Measurements from ENCODE around the gene SND1.

- TF ChIP-seq CTCF (IDR thresholded peaks at IDR 0.05) (no peak), POLR2A (IDR thresholded peaks at IDR 0.05) (no peak)
Observed at GRCh38 chr7:127657500-127657899, 5.5 kb downstream of the SND1 start.

Data from vagina (tissue), 2 donors.